Omental fat pad (tissue), 4 donors: ENCODE results near the gene MTHFD2L. TPM values are rescaled to one million over a fixed set of nuclear protein-coding genes. Genes with fewer than 3 reads are reported as not detected.
"Not testable (repeated sequence)": the region's sequence is repeated elsewhere in the genome, so short reads cannot be mapped to it uniquely, and the experiment has no call there.

ENCODE experiments used
- ATAC-seq: fragments of 150-250 bp; one replicate; pipeline ENCODE4 v1.9.1; 2016; ENCODE audit warnings: mild to moderate bottlenecking, moderate library complexity; ENCODE audit not compliant: low FRiP score
- DNase-seq: peaks from one replicate; pipeline ENCODE4 v3.0.0-alpha.2; 2019; ENCODE audit warnings: low spot score
- CTCF ChIP-seq, 3 donors: fragments of 450-650 bp; IDR thresholded peaks; one replicate each; pipeline ENCODE4 v1.5.1; 2016 to 2017; ENCODE audit warnings: antibody characterized with exemption in 3 of 3, mild to moderate bottlenecking in 3 of 3, moderate library complexity in 2 of 3
- total RNA-seq, 4 donors: library from RNA; depleted of rRNA; stranded (reverse); fragments of >200 nt; gene quantifications; one replicate each; pipeline ENCODE4 v1.1.0, GENCODE V29; 2016

The MTHFD2L gene
- total RNA-seq, 4 donors from 2014 or later: 12.2 to 23.2 (median 18.4) TPM

- DNase-seq (no peak), ATAC-seq (no peak)
- TF ChIP-seq CTCF (IDR thresholded peaks at IDR 0.05): no peak
Measured at GRCh38 chr4:74205046-74205445, 47.1 kb downstream of the MTHFD2L start.

- DNase-seq (no peak), ATAC-seq (no peak)
- TF ChIP-seq CTCF (IDR thresholded peaks at IDR 0.05): no peak
Measured at GRCh38 chr4:74205559-74205958, 47.6 kb downstream of the MTHFD2L start.

GRCh38 chr4:74206088-74206825 is 48.3 kb downstream of the MTHFD2L start:
- ATAC-seq (no peak), DNase-seq (no peak)
- no peak for TF ChIP-seq CTCF (IDR thresholded peaks at IDR 0.05)

GRCh38 chr4:74214457-74215159 is 56.7 kb downstream of the MTHFD2L start:
- ATAC-seq, DNase-seq: not testable (repeated sequence)

- ATAC-seq: not testable (repeated sequence)
Measured at GRCh38 chr4:74215236-74215635, 57.3 kb downstream of the MTHFD2L start.

GRCh38 chr4:74217365-74217764 is 59.4 kb downstream of the MTHFD2L start:
- no peak for ATAC-seq
- no peak for DNase-seq
- no peak for TF ChIP-seq CTCF (IDR thresholded peaks at IDR 0.05)

More at GRCh38 chr4:74215236-74215635, 57.3 kb downstream of the MTHFD2L start:
- DNase-seq: not testable (repeated sequence)

GRCh38 chr4:74218201-74218600 is 60.3 kb downstream of the MTHFD2L start:
- TF ChIP-seq CTCF (IDR thresholded peaks at IDR 0.05): no peak
- no peak for ATAC-seq
- DNase-seq: no peak

- no peak for TF ChIP-seq CTCF (IDR thresholded peaks at IDR 0.05)
- DNase-seq (no peak), ATAC-seq (no peak)
Measured at GRCh38 chr4:74219240-74219639, 61.3 kb downstream of the MTHFD2L start.
